ENCODE measurements around the gene APLP2.
"Not testable (repeated sequence)": the region's sequence is repeated elsewhere in the genome, so short reads cannot be mapped to it uniquely, and the experiment has no call there.

The APLP2 gene

GRCh38 chr11:130178441-130179339, 109.0 kb downstream of the APLP2 start:
- no peak for DNase-seq

GRCh38 chr11:130179396-130180306, 110.0 kb downstream of the APLP2 start:
- DNase-seq = no peak

GRCh38 chr11:130180491-130180890, 110.8 kb downstream of the APLP2 start:
- no peak for DNase-seq

GRCh38 chr11:130180896-130181294, 111.2 kb downstream of the APLP2 start:
- no peak for DNase-seq

DNA sequence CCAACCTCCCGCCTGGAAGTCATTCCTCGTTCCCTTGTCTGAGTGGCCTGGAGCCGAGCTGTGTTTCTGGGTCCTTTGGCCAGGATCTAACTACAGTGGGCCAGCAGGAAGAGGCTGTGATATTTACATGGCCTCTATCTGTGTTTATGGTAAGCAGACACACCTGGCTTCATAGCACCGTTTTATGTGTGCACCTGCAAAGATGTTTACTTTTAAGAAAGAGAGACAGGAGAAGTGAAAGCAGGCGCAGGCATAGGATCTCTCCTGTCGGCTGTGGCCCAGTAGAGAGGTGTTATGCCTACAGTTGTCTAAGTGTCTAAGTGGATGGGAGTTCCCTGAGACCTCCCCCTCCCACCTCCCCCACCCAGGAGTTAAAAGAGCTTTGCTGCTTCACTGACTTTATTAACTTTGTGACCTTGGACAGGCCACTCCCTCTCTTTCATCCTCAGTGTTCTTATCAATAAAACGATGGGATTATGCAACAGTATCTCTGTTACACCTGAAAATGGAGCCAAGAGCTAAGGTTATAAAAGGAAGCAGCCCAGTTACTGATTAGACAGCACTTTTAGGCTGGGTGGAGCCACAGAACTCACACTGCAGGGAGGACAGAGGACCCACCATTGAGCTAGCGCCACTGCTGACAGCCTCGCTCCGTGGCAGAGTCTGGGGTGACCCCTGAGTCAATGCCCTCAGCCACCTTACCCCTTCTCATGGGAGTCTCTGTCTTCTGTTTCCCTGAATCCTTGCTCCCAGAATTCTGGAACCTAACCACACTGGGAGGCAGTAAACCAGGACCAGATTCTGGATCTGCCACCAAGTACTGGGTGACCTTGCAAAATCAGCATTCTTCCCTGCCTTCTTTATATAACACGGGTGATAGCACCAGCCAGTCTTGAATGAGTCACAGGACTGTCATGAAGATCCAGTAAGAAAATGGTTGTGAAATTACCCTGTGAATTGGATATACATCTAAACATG, 111.9 kb downstream of the APLP2 start:
- DNase-seq = no peak

GRCh38 chr11:130183878-130184610, 114.3 kb downstream of the APLP2 start:
- no peak for DNase-seq

DNA sequence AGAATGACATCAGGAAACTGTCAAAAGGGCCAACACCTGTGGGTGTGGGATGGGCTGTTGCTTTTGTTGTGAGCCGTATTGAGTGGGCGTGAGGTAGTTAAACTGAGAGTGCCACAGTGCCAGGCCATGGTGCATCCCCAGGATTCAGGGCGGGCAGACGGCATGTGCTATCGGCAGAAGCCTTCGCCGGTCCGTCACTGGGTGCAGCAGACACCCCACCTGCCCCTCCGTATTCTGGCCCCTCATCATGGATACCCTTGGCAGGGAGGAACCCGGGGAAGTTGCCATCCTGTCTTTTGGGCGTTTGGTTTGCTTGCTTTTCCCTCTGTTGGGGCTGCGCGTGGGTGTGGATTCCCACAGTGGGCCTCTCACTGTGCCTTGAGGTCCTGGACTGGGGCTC, 117.4 kb downstream of the APLP2 start:
- no peak for DNase-seq

DNA sequence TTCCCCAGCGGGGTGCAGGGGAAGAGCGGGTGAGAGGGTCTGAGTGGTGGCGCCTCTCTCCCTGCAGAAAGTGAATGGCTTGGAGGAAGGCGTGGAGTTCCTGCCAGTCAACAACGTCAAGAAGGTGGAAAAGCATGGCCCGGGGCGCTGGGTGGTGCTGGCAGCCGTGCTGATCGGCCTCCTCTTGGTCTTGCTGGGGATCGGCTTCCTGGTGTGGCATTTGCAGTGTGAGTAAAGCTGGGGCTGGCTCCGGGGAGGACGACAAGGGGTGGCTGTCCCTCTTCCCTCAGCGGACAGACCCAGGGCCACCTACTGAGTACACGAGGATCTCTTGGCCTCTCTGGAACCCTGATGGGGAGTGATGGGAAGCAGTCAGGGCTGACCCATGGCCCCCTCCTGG, 118.4 kb downstream of the APLP2 start:
- no peak for DNase-seq

GRCh38 chr11:130188585-130189347, 119.1 kb downstream of the APLP2 start:
- no peak for DNase-seq

- no peak for DNase-seq
Measured at GRCh38 chr11:130189492-130190210, 120.0 kb downstream of the APLP2 start.

DNA sequence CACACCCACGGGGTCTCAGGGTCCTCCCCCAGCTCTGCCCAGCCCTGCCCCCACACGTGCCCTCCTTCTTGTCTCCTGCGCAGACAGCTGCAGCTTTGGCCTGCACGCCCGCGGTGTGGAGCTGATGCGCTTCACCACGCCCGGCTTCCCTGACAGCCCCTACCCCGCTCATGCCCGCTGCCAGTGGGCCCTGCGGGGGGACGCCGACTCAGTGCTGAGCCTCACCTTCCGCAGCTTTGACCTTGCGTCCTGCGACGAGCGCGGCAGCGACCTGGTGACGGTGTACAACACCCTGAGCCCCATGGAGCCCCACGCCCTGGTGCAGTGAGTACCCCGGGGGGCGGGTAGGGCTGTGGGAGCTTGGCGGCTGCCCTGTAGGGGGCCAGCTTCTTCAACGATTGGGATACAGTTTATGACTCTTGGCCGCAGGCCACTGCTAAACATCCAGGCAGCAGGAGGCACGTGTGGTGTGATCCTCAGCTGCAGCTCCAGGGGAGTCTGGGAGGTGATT, 120.7 kb downstream of the APLP2 start:
- no peak for DNase-seq

DNA sequence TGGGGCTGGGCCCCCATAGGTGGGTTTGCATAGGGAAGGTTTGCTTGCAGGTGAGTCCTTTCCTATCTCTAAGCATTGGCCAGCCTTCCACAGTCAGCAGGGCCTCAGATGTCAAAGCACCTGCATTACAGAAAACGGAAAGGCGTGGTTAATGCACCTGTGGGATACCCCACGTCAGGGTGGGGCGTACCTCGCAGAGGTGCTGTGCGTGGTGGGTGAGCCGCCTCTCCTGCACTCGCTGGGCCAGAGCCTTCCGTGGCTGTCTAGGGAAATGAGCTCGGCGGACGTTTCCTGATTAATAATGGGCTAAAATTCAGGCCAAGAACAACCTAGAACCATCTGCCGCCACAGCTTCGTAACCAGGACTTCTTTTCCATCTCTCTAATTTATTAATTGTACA, 122.2 kb downstream of the APLP2 start:
- DNase-seq = no peak

DNA sequence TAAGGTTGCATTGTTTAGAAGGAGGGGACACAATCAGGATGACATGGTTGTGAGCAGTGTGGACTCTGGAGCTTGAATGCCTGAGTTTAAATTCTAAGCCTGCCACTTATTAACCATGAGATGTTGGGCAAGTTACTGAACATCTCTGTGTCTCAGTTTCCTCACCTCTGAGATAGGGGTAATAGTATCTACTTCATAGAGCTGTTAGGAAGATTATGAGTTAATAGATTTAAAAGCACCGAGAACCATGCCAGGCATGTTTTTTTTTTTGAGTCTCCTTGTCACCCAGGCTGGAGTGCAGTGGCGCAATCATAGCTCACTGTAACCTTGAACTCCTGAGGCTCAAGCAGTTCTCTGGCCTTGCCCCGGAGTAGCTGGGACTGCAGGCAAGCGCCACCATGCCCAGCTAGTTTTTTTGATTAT, 123.2 kb downstream of the APLP2 start:
- DNase-seq = no peak

DNA sequence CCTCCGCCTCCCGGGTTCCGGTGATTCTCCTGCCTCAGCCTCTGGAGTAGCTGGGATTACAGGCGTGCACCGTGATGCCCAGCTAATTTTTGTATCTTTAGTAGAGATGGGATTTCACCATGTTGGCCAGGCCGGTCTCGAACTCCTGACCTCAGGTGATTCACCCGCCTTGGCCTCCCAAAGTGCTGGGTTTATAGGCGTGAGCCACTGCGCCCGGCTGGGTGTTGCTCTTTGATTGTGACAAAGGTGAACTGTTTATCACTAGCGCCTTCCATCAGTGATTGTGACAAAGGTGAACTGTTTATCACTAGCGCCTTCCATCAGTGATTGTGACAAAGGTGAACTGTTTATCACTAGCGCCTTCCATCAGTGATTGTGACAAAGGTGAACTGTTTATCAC, 123.9 kb downstream of the APLP2 start:
- DNase-seq = not testable (repeated sequence)
